Endothelial cell of umbilical vein (primary cell): Measurements from ENCODE around the gene TRDN.

Source experiments
- CTCF ChIP-seq, 2 donors: IDR thresholded peaks; 1 replicate in 1 of 2; 2 replicates in 1 of 2; pipeline ENCODE4 v1.5.1; 2011; ENCODE audit warnings: low read length in 2 of 2, mild to moderate bottlenecking in 2 of 2, moderate library complexity in 2 of 2, control low read depth in 1 of 2, inconsistent platforms in 1 of 2, low read depth in 1 of 2; ENCODE audit not compliant: insufficient read depth in 1 of 2; ENCODE audit errors: extremely low read depth in 1 of 2
- EZH2 ChIP-seq: IDR thresholded peaks from 2 replicates; pipeline ENCODE4 v1.6.1; 2012; ENCODE audit warnings: borderline replicate concordance, low read depth, mild to moderate bottlenecking, moderate library complexity, low read length, inconsistent platforms; ENCODE audit not compliant: severe bottlenecking
- GATA2 ChIP-seq: IDR thresholded peaks from 2 replicates; pipeline ENCODE4 v1.7.0; 2011; ENCODE audit warnings: low read depth, mild to moderate bottlenecking, moderate library complexity, mixed read lengths, low read length; ENCODE audit not compliant: insufficient read length, insufficient read depth
- POLR2A ChIP-seq: IDR thresholded peaks from 2 replicates; pipeline ENCODE4 v1.6.1; 2012; ENCODE audit warnings: low read depth, mild to moderate bottlenecking, control low read depth, low read length
- POLR2AphosphoS5 ChIP-seq: IDR thresholded peaks from 2 replicates; pipeline ENCODE4 v1.6.1; 2012; ENCODE audit warnings: low read depth, mild to moderate bottlenecking, control low read depth, low read length, moderate library complexity; ENCODE audit not compliant: insufficient read depth

GRCh38 chr6:123458218-123458617 is 178.5 kb downstream of the TRDN start:
- TF ChIP-seq CTCF (IDR thresholded peaks at IDR 0.05; ENCODE audit: extremely low read depth in 1 of 2, insufficient read depth in 1 of 2, low read depth in 1 of 2, low read length in 2 of 2) (no peak), GATA2 (no peak), POLR2A (no peak), EZH2 (no peak), POLR2AphosphoS5 (no peak)
